Transverse colon (tissue), 3 donors: ENCODE data around the gene CD9.
A peak's percentile ranks its signal among the peaks of the same experiment; 100 is the strongest.

Experiments
- CTCF ChIP-seq, 5 experiments: fragments of 200-600 bp in 3 of 5; fragments of 450-650 bp in 2 of 5; sonication (generic) in 3 of 5; IDR thresholded peaks; 1 replicate in 2 of 5; 2 replicates in 3 of 5; pipeline ENCODE4 v1.5.1; 2016 to 2017; ENCODE audit warnings: antibody characterized with exemption in 5 of 5, inconsistent platforms in 3 of 5, mild to moderate bottlenecking in 2 of 5, moderate library complexity in 1 of 5
- EP300 ChIP-seq: sonication (generic); formaldehyde crosslinking; IDR thresholded peaks from one replicate; pipeline ENCODE4 v1.6.1; 2017; ENCODE audit warnings: antibody characterized with exemption, low read depth
- POLR2A ChIP-seq: fragments of 450-650 bp; IDR thresholded peaks from one replicate; pipeline ENCODE4 v1.6.1; 2016; ENCODE audit warnings: antibody characterized with exemption, mild to moderate bottlenecking, moderate library complexity

GRCh38 chr12:6278439-6279255 lies 78.4 kb downstream of the CD9 start:
- TF ChIP-seq CTCF (IDR thresholded peaks at IDR 0.05): peak; percentile 60 to 95 (median 84)
- TF ChIP-seq POLR2A: peak; percentile 70
- peak; percentile 80 for TF ChIP-seq EP300
